GM21515 (cell line): Measurements from ENCODE around the gene SLC30A5.
A peak's percentile ranks its signal among the peaks of the same experiment; 100 is the strongest.
"Not testable (repeated sequence)": the region's sequence is repeated elsewhere in the genome, so short reads cannot be mapped to it uniquely, and the experiment has no call there.

Source experiments
- ATAC-seq: cut with Tn5 transposase; IDR thresholded peaks from one replicate; pipeline ENCODE4 v1.9.1; 2021; ENCODE audit not compliant: unreplicated experiment

Gene SLC30A5

DNA sequence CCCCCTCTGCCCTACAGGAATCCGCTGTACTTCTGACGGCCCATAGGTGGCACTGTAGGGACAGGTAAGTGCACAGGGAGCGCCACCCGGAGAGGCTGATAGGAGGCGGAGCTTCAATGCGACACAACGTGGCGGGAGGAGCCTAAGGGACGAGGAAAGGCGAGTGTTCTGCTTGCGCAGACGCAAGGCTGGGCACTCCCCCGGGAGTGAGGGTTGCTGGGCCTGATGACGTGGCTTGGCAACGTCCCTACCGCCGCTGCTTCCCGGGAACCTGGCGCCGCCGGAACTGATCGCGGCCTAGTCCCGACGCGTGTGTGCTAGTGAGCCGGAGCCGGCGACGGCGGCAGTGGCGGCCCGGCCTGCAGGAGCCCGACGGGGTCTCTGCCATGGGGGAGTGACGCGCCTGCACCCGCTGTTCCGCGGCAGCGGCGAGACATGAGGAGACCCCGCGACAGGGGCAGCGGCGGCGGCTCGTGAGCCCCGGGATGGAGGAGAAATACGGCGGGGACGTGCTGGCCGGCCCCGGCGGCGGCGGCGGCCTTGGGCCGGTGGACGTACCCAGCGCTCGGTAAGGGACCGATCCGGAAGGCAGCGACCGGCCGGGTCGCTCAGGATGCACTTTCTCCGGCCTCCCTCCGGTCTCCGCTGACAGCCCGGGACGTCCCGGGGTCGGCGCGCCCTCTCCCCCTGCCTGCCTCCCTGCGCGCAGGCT lies at the start of gene SLC30A5:
Gene SLC30A5 (plus strand): TSS at position 244 of the 712 bp plus-strand sequence. CDS start 242 bp downstream, at position 486.
- peak; percentile 99 for ATAC-seq

DNA sequence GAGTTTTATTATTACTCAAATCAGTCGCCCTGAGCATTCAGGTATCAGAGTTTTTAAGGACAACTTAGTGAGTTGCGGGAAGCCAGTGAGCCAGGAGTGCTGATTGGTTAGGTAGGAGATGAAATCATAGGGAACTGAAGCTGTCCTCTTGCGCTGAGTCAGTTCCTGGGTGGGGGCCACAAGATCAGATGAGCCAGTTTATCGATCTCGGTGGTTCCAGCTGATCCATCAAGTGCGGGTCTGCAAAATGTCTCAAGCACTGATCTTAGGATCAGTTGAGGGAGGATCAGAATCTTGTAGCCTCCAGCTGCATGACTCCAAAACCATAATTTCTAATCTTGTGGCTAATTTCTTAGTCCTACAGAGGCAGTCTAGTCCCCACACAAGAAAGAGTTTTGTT lies 48.6 kb upstream of the SLC30A5 start:
- ATAC-seq, result not testable (repeated sequence)

DNA sequence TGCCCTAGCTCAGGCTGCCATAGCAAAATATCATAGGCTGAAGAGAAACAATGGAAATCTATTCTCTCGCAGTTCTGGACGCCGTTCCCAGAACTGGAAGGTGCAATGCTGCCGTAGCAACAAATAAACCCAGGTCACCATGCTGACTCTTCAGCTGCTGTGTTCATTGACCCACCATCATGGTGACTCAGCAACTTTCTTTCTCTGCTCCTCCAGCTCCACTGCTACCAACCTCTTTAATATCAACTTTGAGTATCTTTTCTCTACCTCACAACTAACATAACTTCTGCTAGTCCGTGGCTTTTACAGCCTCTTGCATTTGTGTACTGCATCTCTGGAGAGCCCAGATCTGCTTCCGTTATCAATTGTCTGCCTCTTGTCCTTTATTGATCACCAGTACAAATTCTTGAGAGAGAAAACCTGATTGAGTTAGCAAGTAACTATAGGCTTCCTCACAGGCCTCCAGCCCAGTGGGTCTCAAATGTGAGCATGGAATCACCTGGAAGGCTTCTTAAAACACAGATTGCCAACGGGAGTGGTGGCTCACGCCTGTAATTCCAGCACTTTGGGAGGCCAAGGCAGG lies 47.3 kb upstream of the SLC30A5 start:
- no peak for ATAC-seq

DNA sequence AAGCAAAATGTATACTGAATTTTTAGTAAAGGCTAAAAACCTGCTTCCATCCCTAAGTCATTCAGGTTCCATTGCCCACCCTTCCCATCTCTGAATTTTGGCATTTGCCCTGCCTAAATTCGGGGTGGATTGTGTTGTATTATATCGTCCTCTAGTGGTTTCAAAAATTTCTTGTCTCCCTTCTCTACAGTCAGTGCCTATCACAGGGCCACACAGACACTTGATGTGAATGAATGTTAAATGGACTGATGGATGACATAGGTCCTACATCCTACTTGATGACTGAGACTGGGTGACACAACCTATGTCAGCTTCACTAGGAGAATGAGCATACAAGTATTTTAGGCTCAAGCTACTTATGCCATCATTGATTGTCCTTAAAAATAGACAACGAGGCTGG lies 45.6 kb upstream of the SLC30A5 start:
- no peak for ATAC-seq

DNA sequence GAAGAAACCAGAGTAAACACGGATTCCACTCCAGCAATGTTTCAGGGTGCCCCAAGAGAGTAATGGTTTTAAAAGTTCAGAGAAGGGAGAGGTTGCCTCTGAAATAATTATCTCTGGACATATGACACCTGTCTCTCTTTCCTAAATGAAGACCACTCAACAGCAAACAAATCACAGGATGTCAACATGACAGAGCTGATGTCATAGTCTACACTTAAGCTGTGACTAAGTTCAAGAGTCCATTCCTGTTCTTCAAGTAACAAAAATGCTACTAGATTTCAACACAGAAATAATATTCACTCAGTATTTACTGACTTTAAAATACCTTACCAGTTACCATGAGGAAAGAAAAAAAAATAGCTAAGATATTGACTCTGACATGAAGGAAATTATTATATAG lies 44.7 kb upstream of the SLC30A5 start:
- ATAC-seq, result no peak

DNA sequence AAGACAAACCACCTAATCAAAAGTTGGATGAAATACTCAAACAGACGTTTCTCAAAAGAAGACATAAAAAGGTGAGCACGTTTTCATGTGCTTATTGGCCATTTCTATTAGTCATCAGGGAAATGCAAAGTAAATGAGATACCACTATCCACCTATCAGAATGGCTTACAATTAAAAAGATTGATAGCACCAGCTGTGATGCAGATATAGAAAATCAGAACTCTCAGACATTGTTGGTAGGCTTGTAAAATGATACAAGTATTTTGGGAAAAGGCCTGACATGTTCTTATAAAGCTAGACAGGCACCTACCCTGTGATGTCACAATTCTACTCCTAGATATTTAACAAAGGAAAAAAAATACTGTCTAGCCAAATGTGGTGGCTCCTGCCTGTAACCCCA lies 44.0 kb upstream of the SLC30A5 start:
- ATAC-seq, result no peak

DNA sequence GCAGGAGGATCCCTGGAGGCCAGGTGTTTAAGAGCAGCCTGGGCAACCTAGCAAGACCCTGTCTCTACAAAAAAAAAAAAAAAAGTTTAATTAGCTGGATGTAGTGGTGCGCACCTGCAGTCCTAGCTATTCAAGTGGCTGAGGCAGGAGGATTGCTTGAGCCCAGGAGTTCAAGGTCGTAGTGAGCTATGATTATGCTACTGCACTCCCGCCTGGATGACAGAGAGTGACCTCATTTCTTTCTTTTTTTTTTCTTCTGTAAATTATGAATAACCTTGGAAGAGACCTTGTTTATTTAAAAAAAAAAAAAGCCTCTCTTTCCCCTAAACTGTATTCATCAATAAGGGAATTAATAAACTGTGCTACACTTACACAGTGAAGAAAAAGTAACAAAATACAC lies 43.6 kb upstream of the SLC30A5 start:
- ATAC-seq, result no peak

DNA sequence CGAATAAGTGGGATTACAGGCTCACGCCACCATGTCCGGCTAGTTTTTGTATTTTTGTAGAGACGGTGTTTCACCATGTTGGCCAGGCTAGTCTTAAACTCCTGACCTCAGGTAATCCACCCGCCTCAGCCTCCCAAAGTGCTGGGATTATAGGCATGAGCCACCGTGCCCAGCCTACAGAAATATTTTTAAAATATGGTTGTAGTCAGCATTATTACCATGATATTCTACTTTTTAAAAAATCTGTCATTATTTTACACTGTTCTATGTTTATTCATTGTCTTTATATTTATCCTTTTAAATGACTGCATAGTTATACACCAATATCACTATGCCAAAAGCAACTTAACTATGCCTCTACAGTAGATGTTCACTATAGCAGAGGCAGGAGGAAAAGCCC lies 41.6 kb upstream of the SLC30A5 start:
- ATAC-seq, result no peak

DNA sequence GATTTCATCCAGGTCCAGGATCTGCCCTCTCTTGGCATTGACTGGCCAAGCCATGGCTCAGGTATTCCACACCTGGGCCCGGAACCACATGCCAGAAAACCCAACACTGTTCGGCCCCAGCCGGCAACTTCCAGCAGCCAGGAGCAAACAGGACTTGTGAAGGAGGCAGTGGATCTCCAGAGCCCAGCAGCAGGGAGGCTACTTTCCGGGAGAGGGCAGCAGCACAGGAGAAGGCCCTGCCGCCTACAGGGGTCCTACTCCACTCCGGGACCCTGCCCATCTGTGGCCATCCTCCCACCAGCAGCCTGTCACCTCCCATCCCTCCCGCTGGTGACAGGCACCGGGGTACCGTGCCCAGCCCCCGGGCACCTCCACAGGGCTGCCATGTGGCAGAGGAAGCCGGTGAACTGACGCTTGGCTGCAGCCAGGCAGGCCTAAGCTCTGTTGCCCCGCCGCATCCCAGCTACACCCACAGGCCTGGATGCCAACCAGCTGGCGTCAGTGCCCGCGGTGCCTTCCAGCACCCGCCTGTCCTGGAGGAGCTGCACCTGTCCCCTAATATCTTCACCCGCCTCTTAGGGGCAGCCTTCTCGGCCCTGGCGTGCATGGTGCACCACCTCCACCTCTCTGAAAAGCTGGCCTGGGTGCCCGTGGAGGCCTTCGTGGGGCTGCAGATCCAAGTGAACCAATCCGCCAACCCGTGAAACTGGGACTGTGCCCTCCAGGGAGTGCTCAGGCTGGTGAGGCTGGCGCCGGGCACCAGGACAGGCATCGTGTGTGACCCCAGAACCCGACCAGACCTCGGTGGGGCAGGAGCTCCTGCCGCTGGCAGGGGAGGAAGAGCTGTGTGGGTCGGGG lies 18.9 kb upstream of the SLC30A5 start:
- ATAC-seq, result no peak

DNA sequence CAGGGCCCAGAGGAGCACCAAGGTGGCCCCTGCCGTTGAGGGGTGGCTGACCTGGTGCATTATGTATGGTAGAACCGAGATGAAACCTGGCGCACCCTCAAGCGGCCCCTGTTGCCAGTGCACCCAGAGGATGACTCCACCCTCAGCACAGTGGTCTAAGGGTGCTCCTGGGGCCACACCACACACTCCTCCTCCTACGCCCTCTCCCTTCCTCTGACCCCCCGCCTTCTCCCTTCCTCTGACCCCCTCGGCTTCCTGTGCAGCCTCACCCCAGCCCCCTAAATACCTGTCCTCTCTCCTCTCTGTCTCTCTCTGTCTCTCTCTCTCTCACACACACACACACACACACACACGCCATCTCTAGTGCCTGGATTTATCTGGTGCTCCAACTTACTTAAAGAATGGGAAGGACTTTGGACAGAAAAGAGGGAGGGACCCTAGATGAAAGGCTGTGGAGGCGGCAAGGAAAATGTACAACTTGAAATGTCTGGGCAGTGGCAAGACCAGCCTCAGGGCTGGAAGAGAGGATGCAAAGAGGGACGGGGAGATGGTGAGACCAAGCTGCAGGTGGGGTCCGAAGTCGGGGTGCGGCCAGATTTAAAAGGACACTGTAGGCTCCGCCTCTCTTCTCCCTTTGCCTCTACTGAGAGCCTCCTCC lies 18.2 kb upstream of the SLC30A5 start:
- ATAC-seq, result no peak

DNA sequence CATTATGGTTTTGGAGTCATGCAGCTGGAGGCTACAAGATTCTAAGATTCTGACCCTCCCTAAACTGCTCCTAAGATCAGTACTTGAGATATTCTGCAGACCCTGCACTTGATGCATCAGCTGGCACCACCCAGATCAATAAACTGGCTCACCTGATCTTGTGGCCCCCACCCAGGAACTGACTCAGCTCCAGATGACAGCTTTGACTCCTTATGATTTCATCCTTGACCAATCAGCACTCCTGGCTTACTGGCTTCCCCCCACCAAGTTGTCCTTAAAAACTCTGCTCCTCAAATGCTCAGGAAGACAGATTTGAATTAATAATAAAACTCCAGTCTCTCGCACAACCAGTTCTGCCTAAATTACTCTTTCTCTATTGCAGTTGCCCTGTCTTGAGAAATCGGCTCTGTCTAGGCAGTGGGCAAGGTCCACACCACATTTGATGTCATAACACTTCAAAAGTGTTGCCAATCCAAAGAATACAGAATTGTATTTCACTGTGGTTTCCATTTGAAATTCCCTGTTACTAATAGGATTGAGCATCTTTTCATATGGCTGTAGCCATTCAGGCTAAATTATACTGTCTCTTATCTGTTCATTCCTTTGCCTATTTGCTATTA lies 14.8 kb upstream of the SLC30A5 start:
- ATAC-seq, result no peak

DNA sequence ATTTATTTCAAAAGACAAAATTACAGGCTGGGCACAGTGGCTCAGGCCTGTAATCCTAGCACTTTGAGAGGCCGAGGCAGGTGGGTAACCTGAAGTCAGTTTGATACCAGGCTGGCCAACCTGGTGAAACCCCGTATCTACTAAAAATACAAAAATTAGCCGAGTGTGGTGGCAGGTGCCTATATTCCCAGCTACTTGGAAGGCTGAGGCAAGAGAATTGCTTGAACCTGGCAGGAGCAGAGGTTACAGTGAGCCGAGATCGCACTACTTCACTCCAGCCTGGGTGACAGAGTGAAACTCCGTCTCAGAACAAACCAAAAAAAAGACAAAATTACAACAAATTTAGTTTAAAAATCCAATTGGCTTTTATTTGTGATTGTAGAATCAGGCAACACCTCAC lies 14.3 kb upstream of the SLC30A5 start:
- ATAC-seq, result no peak

DNA sequence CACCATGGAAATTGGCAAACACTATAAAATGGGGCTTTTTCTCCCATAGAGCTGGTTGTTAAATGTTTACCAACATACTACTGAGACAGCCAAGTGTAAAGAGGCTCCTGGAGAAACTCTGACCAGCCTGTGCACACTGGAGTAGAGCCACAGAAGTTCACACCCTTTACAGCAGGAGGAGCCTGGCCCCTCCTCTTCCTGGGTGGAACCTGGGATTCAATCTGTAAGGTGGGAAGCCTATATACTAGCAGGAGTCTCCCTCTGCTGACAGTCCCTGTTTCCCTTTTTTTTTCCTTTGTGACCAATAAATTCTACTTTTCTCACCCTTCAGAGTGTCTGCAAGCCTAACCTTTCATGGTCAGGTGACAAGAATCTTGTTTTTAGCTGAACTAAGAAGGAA lies 10.4 kb upstream of the SLC30A5 start:
- ATAC-seq, result no peak

DNA sequence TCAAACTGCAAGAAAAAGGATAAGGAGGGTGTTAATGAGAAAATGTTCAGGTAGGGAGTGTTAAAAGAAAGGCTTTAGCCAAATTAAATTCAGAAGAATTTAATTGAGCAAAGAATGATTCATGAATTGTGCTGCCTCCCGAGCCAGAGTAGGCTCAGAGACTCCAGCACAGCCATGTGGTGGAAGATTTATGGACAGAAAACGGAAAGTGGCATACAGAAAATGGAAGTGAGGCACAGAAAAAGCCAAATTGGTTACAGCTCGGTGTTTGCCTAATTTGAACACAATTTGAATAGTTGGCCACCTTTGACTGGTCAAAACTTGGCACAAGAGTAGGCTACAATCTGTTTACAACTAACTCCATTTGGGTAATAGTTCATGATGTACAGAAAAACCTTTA lies 9.6 kb upstream of the SLC30A5 start:
- no peak for ATAC-seq

DNA sequence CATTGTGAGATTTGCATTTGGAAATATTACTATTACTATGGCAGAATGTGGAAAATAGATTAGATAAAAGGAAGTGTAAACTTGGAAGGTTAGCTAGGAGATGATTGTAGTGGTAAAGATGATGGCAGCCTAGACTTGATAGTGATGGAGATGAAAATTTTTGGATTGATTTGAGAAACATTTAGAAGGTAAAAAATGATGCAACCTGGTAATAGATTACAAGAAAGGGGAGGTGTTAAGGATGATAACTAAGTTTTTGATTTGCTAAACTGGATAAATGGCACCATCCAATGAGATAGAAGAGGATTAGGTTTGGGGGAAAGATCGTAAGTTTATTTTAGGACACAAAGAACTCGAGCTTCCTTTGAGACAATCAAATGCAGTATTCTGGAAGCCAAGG lies 8.9 kb upstream of the SLC30A5 start:
- no peak for ATAC-seq

DNA sequence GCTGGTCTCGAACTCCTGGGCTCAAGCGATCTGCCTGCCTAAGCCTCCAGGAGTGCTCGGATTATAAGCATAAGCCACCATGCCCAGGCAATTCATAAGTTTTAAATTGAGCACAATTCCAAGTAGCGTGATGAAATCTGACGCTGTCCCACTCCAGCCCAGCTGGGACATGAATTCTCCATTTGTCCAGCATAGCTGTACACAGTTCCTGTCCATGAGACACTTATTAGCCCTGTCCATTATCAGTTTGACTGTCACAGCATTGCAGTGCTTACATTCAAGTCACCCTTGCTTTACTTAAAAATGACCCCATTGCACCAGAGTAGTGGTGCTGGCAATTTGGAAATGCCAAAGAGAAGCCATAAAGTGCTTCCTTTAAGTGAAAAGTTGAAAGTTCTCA lies 7.6 kb upstream of the SLC30A5 start:
- no peak for ATAC-seq

DNA sequence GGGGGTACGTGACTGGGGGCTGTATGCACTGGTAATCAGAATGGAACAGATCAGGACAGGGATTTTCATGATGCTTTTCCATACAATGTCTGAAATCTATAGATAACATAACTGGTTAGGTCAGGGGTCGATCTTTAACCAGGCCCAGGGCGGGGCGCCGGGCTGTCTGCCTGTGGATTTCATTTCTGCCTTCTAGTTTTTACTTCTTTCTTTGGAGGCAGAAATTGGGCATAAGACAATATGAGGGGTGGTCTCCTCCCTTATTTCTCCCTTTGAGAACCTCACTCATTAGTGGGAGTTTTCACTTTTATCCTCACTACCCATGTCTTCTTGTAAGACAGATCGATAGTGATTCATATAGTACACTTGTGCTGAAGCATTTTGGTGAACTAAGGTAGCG lies 5.8 kb upstream of the SLC30A5 start:
- ATAC-seq, result not testable (repeated sequence)

DNA sequence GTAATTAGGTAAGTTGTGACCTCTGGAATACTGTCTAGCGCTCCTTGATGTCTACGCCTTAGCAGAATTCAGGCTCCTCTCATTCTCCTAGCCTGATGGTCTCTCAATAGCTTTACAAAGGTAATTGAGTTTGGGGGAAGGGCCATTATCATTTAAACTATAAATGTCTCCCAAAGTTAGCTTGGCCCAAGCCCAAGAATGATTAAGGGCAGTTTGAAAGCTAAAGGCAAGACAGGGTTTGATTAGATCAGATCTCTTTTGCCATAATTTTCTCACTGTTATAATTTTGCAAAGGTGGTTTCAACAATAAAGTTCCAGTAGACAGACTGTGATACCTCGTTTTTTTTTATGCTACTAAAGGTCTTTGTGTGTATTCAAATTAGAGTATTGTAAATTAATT lies 3.7 kb upstream of the SLC30A5 start:
- ATAC-seq, result no peak

DNA sequence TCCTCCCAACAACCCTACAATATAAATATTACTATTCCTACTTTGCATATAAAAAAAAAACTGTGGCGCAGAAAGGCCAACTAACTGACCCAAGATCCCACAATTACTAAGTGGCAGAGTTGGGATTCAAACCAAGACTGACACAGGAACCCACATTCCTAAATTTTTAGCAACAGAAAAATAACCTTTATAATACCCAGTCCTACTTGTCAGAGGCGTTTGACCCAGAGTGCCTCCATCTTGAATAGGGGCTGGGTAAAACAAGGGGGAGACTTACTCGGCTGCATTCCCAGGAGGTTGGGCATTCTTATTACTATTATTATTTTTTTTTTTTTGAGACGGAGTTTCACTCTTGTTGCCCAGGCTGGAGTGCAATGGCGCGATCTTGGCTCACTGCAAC lies 2.0 kb upstream of the SLC30A5 start:
- no peak for ATAC-seq

DNA sequence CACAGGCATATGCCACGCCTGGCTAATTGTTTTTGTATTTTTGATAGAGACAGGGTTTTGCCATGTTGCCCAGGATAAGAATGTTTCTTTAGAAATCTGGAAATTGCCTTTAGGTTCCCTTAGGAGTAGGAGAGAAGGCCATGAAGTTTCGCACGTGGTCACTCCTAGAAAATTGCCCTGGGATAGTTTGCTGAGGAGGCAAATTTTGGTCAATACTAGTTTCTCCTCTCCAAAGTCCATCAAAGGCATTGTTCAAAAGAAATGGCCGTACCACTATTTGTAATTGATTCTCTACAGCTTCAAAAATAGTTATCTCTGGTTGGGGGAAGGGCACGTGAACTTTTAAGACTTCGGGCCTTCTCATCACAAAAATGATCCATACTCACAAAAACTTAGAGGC lies 845 bp upstream of the SLC30A5 start:
- ATAC-seq, result no peak

DNA sequence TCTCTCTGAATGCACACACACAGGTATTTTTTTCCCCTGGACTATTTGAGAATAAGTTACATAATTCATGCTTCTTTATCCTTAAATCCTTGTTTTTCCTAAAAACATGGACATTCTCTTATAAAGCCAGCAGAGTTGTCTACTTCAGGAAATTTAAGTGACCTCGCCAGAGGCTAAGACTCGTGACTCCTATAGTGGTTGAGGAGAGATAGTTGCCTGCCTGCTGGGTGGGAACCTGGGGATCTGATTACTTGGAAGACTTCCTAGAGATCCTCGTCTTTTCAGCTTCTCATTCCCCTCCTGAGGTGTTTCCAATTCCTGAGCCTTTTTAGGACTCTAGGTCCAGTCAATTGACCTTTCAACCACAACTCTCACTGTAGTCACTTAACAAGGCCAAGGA lies 5.5 kb downstream of the SLC30A5 start:
- ATAC-seq, result no peak
